HG03558 (cell line): ENCODE measurements around the gene ZNF705A.
"Not testable (repeated sequence)": the region's sequence is repeated elsewhere in the genome, so short reads cannot be mapped to it uniquely, and the experiment has no call there.

Source experiments
- ATAC-seq: cut with Tn5 transposase; IDR thresholded peaks from one replicate; pipeline ENCODE4 v1.9.1; 2021; ENCODE audit warnings: moderate number of reproducible peaks; ENCODE audit not compliant: unreplicated experiment; ENCODE audit errors: extremely low read depth

ZNF705A gene

DNA sequence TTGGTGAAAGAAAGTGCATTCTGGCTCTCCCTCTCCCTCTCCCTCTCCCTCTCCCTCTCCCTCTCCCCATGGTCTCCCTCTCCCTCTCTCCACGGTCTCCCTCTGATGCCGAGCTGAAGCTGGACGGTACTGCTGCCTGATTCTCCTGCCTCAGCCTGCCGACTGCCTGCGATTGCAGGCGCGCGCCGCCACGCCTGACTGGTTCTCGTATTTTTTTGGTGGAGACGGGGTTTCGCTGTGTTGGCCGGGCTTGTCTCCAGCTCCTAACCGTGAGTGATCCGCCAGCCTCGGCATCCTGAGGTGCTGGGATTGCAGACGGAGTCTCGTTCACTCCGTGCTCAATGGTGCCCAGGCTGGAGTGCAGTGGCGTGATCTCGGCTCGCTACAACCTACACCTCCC is 26.5 kb downstream of the ZNF705A start:
- not testable (repeated sequence) for ATAC-seq

- not testable (repeated sequence) for ATAC-seq
Measured at GRCh38 chr12:8184206-8184605, 27.4 kb downstream of the ZNF705A start.

GRCh38 chr12:8188088-8188487 is 31.3 kb downstream of the ZNF705A start:
- not testable (repeated sequence) for ATAC-seq

DNA sequence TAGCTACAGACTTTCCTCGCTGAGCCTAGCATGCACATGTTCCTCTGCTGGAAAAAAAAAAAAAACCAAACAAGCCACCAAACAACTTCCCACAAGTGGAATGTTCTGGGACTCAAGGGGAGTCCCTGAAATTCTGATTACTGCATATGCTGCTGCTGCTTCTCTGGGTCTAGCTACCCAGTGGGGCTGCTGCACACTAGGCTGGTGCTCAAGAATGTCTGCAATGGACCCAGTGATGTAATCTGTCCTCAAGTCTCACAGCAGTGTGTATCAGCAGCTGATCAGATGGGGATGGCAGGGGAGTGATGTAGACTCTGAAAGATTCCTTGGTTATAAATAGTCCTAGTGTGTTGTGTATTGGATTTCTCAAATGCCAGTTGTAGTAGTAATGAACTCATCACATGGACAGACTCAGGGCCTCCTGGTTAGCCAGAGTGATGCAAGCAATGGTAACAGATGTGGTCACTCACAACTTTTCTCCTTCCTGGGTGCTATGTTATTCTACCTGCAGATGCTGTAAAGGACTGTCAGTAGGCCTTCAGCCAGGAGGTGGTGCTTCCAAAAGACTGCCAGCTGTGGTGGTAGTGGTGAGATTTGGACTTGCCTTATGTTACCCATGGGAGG is 41.0 kb downstream of the ZNF705A start:
- ATAC-seq = not testable (repeated sequence)

GRCh38 chr12:8218711-8219382 is 62.0 kb downstream of the ZNF705A start:
- not testable (repeated sequence) for ATAC-seq

- not testable (repeated sequence) for ATAC-seq
Measured at GRCh38 chr12:8221375-8221774, 64.6 kb downstream of the ZNF705A start.

DNA sequence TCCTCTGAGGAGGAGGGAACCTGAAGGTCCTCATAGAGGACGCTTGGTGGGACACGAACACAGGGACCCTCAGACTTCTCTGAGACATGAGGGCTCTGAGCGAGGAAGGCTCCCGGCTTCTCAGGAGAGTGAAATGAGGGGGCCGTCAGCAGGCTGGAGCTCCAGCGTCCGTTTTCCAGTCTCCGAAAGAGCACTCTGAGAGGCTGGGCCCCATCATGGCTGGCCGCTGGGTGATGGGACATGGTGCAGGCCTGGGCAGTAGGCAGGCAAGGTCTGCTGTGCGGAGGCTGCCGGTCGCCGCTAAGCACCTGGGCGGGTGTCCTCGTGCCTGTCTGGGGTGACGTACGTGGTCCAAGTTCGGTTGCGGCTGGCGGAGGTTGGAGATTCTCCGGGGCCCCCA is 65.0 kb downstream of the ZNF705A start:
- ATAC-seq = not testable (repeated sequence)

- ATAC-seq = not testable (repeated sequence)
Measured at GRCh38 chr12:8222303-8222702, 65.5 kb downstream of the ZNF705A start.

DNA sequence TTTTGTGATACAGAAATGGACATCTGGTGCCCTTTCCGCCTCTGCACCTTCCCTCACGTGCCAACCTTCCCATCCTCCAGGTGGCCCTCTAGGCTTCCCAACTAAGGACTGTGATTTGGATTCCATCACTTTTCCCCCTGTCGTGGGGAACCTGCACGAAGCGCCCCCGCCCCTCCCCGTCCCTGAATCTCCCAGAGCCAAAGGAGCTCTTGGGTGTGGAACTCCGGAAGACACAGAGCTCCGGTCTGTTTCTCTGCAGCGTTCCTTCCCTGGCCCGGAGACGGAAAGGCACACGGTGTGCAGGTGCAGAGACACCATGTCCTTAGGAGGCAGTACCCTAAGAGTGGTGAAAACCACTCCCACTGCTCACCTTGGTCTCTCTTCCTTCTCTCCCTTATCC is 66.8 kb downstream of the ZNF705A start:
- ATAC-seq = not testable (repeated sequence)

GRCh38 chr12:8224782-8225181 is 68.0 kb downstream of the ZNF705A start:
- not testable (repeated sequence) for ATAC-seq

GRCh38 chr12:8226355-8226754 is 69.5 kb downstream of the ZNF705A start:
- no peak for ATAC-seq

GRCh38 chr12:8226992-8227731 is 70.3 kb downstream of the ZNF705A start, which contains the start of gene FAM90A1:
TSS of gene FAM90A1 (minus strand) at chr12:8227618. CDS start at chr12:8224832, 2,786 bp downstream.
- ATAC-seq = not testable (repeated sequence)

- ATAC-seq = not testable (repeated sequence)
Measured at GRCh38 chr12:8227732-8228077, 70.9 kb downstream of the ZNF705A start.

GRCh38 chr12:8228607-8229006 is 71.8 kb downstream of the ZNF705A start:
- not testable (repeated sequence) for ATAC-seq

- not testable (repeated sequence) for ATAC-seq
Measured at GRCh38 chr12:8229486-8229885, 72.7 kb downstream of the ZNF705A start.
